Mesenchymal stem cell (in vitro differentiated cells and primary cell): ENCODE data around the gene CCL21.
A peak's percentile ranks its signal among the peaks of the same experiment; 100 is the strongest.

ENCODE experiments used
- DNase-seq: peaks from one replicate; pipeline ENCODE4 v3.0.0-alpha.2; 2013
- H2AFZ ChIP-seq: one replicate; pipeline ENCODE4 v1.6.1; 2013; ENCODE audit warnings: low read depth, mild to moderate bottlenecking, control low read depth, inconsistent platforms, low read length, moderate library complexity
- H2AK5ac ChIP-seq: 2 replicates; pipeline ENCODE4 v1.6.1; 2013; ENCODE audit warnings: low read length, moderate library complexity, mild to moderate bottlenecking, inconsistent platforms; ENCODE audit not compliant: severe bottlenecking
- H2BK120ac ChIP-seq: one replicate; pipeline ENCODE4 v1.6.1; 2013; ENCODE audit warnings: low read depth, mild to moderate bottlenecking, inconsistent platforms, low read length, moderate library complexity
- H2BK12ac ChIP-seq, 2 experiments: one replicate each; pipeline ENCODE4 v1.6.1; 2013; ENCODE audit warnings: inconsistent platforms in 2 of 2, low read length in 2 of 2, mild to moderate bottlenecking in 2 of 2, moderate library complexity in 2 of 2, control low read depth in 1 of 2
- H2BK15ac ChIP-seq: one replicate; pipeline ENCODE4 v1.6.1; 2013; ENCODE audit warnings: mild to moderate bottlenecking, low read depth, inconsistent platforms; ENCODE audit not compliant: poor library complexity, severe bottlenecking
- H2BK5ac ChIP-seq: 2 replicates; pipeline ENCODE4 v1.6.1; 2013; ENCODE audit warnings: low read depth, mild to moderate bottlenecking, low read length, control low read depth, inconsistent platforms; ENCODE audit not compliant: poor library complexity, severe bottlenecking
- H3K14ac ChIP-seq, 2 experiments: one replicate each; pipeline ENCODE4 v1.6.1; 2013; ENCODE audit warnings: inconsistent platforms in 2 of 2, low read length in 2 of 2, control low read depth in 1 of 2, mild to moderate bottlenecking in 1 of 2, moderate library complexity in 1 of 2
- H3K18ac ChIP-seq, 2 experiments: one replicate each; pipeline ENCODE4 v1.6.1; 2013; ENCODE audit warnings: inconsistent platforms in 2 of 2, low read length in 2 of 2, control low read depth in 1 of 2, low read depth in 1 of 2, mild to moderate bottlenecking in 1 of 2
- H3K23ac ChIP-seq, 2 experiments: one replicate each; pipeline ENCODE4 v1.6.1; 2013; ENCODE audit warnings: inconsistent platforms in 2 of 2, low read length in 2 of 2, mild to moderate bottlenecking in 2 of 2, moderate library complexity in 2 of 2, control low read depth in 1 of 2
- H3K27ac ChIP-seq: 2 replicates; pipeline ENCODE4 v1.5.1; 2013; ENCODE audit warnings: mild to moderate bottlenecking, moderate library complexity, low read length, control low read depth, inconsistent platforms; ENCODE audit not compliant: poor library complexity, severe bottlenecking
- H3K27me3 ChIP-seq, 2 experiments: 2 replicates each; pipeline versions ENCODE4 v1.6.1 to v1.7.0; 2013; ENCODE audit warnings: low read length in 2 of 2, mild to moderate bottlenecking in 2 of 2, moderate library complexity in 2 of 2, control low read depth in 1 of 2, inconsistent platforms in 1 of 2; ENCODE audit not compliant: control insufficient read depth in 1 of 2, insufficient read depth in 1 of 2
- H3K36me3 ChIP-seq, 2 experiments: 2 replicates each; pipeline versions ENCODE4 v1.6.1 to v1.7.0; 2013; ENCODE audit warnings: low read length in 2 of 2, control low read depth in 1 of 2, inconsistent platforms in 1 of 2, low read depth in 1 of 2, mild to moderate bottlenecking in 1 of 2; ENCODE audit not compliant: insufficient read depth in 2 of 2, control insufficient read depth in 1 of 2
- H3K4ac ChIP-seq, 2 experiments: one replicate each; pipeline ENCODE4 v1.6.1; 2013; ENCODE audit warnings: inconsistent platforms in 2 of 2, low read length in 2 of 2, mild to moderate bottlenecking in 2 of 2, moderate library complexity in 2 of 2, control low read depth in 1 of 2, low read depth in 1 of 2
- H3K4me1 ChIP-seq: 2 replicates; pipeline ENCODE4 v1.6.1; 2013; ENCODE audit warnings: low read depth, low read length, control low read depth; ENCODE audit not compliant: control insufficient read depth, insufficient read depth
- H3K4me2 ChIP-seq: 2 replicates; pipeline ENCODE4 v1.6.1; 2013; ENCODE audit warnings: low read length, mild to moderate bottlenecking, inconsistent platforms; ENCODE audit not compliant: poor library complexity, severe bottlenecking
- H3K4me3 ChIP-seq, 2 experiments: 2 replicates each; pipeline versions ENCODE4 v1.5.1 to v1.7.0; 2013; ENCODE audit warnings: low read length in 2 of 2, mild to moderate bottlenecking in 2 of 2, control low read depth in 1 of 2, low read depth in 1 of 2; ENCODE audit not compliant: insufficient read depth in 1 of 2
- H3K79me1 ChIP-seq: replicated peaks from 2 replicates; pipeline ENCODE4 v1.6.1; 2013; ENCODE audit warnings: mild to moderate bottlenecking, control low read depth, low read length, inconsistent platforms; ENCODE audit not compliant: poor library complexity, severe bottlenecking
- H3K9ac ChIP-seq: 2 replicates; pipeline ENCODE4 v1.7.0; 2013; ENCODE audit warnings: mild to moderate bottlenecking, low read length, moderate library complexity
- H3K9me3 ChIP-seq: 2 replicates; pipeline ENCODE4 v1.7.0; 2013; ENCODE audit warnings: mild to moderate bottlenecking, low read length; ENCODE audit not compliant: control insufficient read depth
- H4K8ac ChIP-seq: one replicate; pipeline ENCODE4 v1.6.1; 2013; ENCODE audit warnings: inconsistent platforms, mild to moderate bottlenecking, low read length, moderate library complexity
- H4K91ac ChIP-seq: one replicate; pipeline ENCODE4 v1.6.1; 2013; ENCODE audit warnings: mild to moderate bottlenecking, low read length, inconsistent platforms
- WGBS: methylation state at CpG from one replicate; pipeline ENCODE4 v1.1.7; 2013; ENCODE audit warnings: mixed read lengths; 5-methylcytosine and 5-hydroxymethylcytosine counted together

CCL21 gene

DNA sequence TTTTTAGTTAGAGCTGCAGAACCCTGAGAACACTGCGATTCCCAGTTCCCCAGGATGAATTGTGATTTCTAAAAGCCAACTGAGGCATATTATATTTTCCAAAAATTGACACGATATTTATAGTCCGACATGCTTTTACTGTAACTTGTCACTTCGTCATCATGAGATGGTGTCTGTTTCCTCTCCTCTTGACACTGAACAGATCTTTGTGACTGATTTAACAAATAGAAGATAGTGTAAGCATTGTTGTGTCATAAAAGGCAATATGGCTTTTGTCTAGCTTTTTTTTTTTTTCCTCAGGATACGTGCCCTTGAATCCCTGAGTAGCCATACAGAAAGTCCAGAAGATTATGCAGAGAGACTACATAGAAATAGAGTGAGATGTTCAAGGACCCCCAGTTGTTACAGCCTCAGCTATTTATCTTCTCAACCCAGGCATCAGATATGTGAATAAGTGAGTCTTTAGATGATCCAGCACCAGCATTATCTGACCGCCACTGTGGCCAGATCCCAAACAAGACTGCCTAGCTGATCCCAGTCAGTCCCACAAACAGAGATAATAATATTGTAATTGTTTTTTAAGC lies 27.8 kb upstream of the CCL21 start:
- no peak overlapping the region for H3K4me2 ChIP-seq
- H3K23ac ChIP-seq: no peak overlapping the region
- no peak overlapping the region for H4K8ac ChIP-seq
- H2AK5ac ChIP-seq: no peak overlapping the region
- H4K91ac ChIP-seq: no peak overlapping the region
- H3K9ac ChIP-seq: no peak overlapping the region
- H3K27ac ChIP-seq: no peak overlapping the region
- H3K9me3 ChIP-seq: no peaks in the 10 kb centered on the region
- H3K14ac ChIP-seq: no peak overlapping the region
- H2BK12ac ChIP-seq: no peak overlapping the region
- no peak overlapping the region for H2BK15ac ChIP-seq
- peaks cover 0 to 7% of the 10 kb centered on the region in 2 experiments for H3K27me3 ChIP-seq
- no peak overlapping the region for H3K18ac ChIP-seq
- no peak overlapping the region for H3K4ac ChIP-seq
- H3K36me3 ChIP-seq: no peaks in the 10 kb centered on the region
- H3K79me1 ChIP-seq: no peaks in the 10 kb centered on the region
- H2BK120ac ChIP-seq: no peak overlapping the region
- no peak overlapping the region for H2AFZ ChIP-seq
- WGBS: 58% methylated on average over 5 of the region's 6 CpGs
- no peak overlapping the region for H2BK5ac ChIP-seq
- H3K4me3 ChIP-seq: no peak overlapping the region
- peak; percentile 73 for DNase-seq
- H3K4me1 ChIP-seq: no peaks in the 10 kb centered on the region

DNA sequence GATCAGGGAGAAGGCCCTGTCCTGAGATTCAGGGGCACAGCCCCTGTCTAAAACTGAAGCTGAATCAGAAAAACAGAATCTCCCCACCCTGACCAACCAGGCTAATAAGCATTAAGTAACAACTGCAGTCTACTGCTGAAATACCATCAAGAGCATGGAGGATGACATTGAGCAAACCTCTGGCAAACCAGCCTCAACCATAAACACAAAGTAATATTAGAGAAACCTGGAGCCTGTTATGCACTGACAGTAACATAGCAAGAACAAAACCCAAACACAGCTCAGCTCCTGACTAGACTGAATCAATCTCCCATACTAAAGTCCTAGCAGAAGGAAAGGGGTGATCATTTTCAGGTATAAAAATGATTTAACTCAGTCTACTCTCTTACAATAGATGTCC lies 24.8 kb upstream of the CCL21 start:
- Histone ChIP-seq H2AK5ac (no peak overlapping the region), H3K9me3 (no peaks in the 10 kb centered on the region), H3K4me2 (no peak overlapping the region), H3K27me3 (peaks cover 0 to 7% of the 10 kb centered on the region in 2 experiments), H4K91ac (no peak overlapping the region), H3K27ac (no peak overlapping the region), H4K8ac (no peak overlapping the region), H2BK15ac (no peak overlapping the region), H3K4me1 (no peaks in the 10 kb centered on the region), H3K4ac (no peak overlapping the region), H2AFZ (no peak overlapping the region), H3K9ac (no peak overlapping the region), H3K23ac (no peak overlapping the region), H3K4me3 (no peak overlapping the region), H3K14ac (no peak overlapping the region), H3K18ac (no peak overlapping the region), H3K79me1 (no peaks in the 10 kb centered on the region), H3K36me3 (no peaks in the 10 kb centered on the region), H2BK120ac (no peak overlapping the region), H2BK5ac (no peak overlapping the region), H2BK12ac (no peak overlapping the region)
- DNase-seq: no peak

DNA sequence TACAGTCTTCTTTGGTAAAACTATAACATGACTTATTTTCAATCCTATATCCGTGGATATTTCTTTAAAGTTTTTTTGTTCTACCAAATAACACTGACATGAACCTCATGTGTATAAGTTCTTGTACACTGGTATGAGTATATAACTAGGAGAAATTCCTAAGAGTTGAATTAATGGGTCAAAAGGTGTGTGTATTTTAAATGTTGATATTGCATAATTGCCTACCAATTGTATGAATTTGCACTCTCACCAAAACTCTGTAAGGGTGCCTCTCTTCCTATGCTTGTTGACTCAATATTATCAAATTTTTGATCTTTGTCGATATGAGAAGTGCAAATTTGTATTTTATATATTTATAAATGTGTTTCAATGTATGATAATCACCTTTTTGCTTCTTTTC lies 22.9 kb upstream of the CCL21 start:
- no peaks in the 10 kb centered on the region for H3K36me3 ChIP-seq
- no peaks in the 10 kb centered on the region for H3K4me1 ChIP-seq
- no peaks in the 10 kb centered on the region for H3K9me3 ChIP-seq
- H3K14ac ChIP-seq: no peak overlapping the region
- no peak overlapping the region for H3K4ac ChIP-seq
- no peak overlapping the region for H2BK12ac ChIP-seq
- no peak overlapping the region for H3K4me3 ChIP-seq
- DNase-seq: no peak
- no peak overlapping the region for H4K91ac ChIP-seq
- no peak overlapping the region for H2AK5ac ChIP-seq
- H3K4me2 ChIP-seq: no peak overlapping the region
- no peak overlapping the region for H3K23ac ChIP-seq
- no peaks in the 10 kb centered on the region for H3K79me1 ChIP-seq
- no peak overlapping the region for H3K9ac ChIP-seq
- H2BK15ac ChIP-seq: no peak overlapping the region
- H3K27me3 ChIP-seq: peaks cover under 1 to 13% of the 10 kb centered on the region in 2 experiments
- H3K18ac ChIP-seq: no peak overlapping the region
- H2BK120ac ChIP-seq: no peak overlapping the region
- no CpG with 5 or more reads among the region's 2 CpGs for WGBS
- H3K27ac ChIP-seq: no peak overlapping the region
- no peak overlapping the region for H2BK5ac ChIP-seq
- no peak overlapping the region for H4K8ac ChIP-seq
- H2AFZ ChIP-seq: no peak overlapping the region

DNA sequence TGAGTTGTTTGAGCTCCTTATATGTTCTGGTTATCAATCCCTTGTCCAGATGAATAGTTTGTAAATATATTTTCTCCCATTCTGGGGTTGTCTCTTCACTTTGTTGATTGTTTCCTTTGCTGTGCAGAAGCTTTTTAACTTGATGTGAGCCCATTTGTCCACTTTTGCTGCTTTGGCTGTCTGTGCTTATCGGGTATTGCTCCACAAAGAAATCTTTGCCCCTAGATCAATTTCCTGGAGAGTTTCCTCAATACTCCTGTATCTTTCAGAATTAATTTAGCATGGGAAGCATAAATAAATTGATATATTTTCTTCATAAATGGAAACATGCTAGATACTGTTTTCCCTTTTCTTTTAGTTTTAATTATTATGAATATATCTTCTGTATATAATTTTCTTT lies 22.5 kb upstream of the CCL21 start:
- H3K9ac ChIP-seq: no peak overlapping the region
- no peak overlapping the region for H2BK5ac ChIP-seq
- no peak overlapping the region for H2BK120ac ChIP-seq
- no peak for DNase-seq
- no peak overlapping the region for H3K27ac ChIP-seq
- no peaks in the 10 kb centered on the region for H3K36me3 ChIP-seq
- H3K14ac ChIP-seq: no peak overlapping the region
- H3K4me2 ChIP-seq: no peak overlapping the region
- no peak overlapping the region for H2AFZ ChIP-seq
- no peaks in the 10 kb centered on the region for H3K79me1 ChIP-seq
- peaks cover 3 to 15% of the 10 kb centered on the region in 2 experiments for H3K27me3 ChIP-seq
- H3K4me1 ChIP-seq: no peaks in the 10 kb centered on the region
- H2BK12ac ChIP-seq: no peak overlapping the region
- no peak overlapping the region for H2AK5ac ChIP-seq
- no peaks in the 10 kb centered on the region for H3K9me3 ChIP-seq
- no peak overlapping the region for H3K4me3 ChIP-seq
- H4K91ac ChIP-seq: no peak overlapping the region
- no peak overlapping the region for H4K8ac ChIP-seq
- WGBS: no CpG with 5 or more reads among the region's 1 CpG
- H3K18ac ChIP-seq: no peak overlapping the region
- no peak overlapping the region for H3K23ac ChIP-seq
- H2BK15ac ChIP-seq: no peak overlapping the region
- H3K4ac ChIP-seq: no peak overlapping the region
